ENCODE data around the gene KRT6A. TPM values are rescaled to one million over a fixed set of nuclear protein-coding genes. Genes with fewer than 3 reads are reported as not detected.

The KRT6A gene
- total and polyA plus RNA-seq, 2 of the 8 experiments (the other 6 are each of a cell fraction or from before 2014, with no cell fraction given): 0.11 TPM; not detected in 1

Other genes starting within 250 kb of the KRT6A start
- 0.15 TPM in 1 of 2 replicates, not detected in the other for gene KRT86, start 218.6 kb downstream of the KRT6A start, total RNA-seq (2021; fragmentation: NEBNext Ultra II Directional; extraction: Animal tissue kit (Norgen Biotek cat#: 25700))
- gene KRT86, start 218.6 kb downstream of the KRT6A start, polyA plus RNA-seq (2011; rRNA removed): 0.09 and 0.12 TPM in 2 replicates
- gene KRT81, start 201.7 kb downstream of the KRT6A start, total RNA-seq (2021; fragmentation: NEBNext Ultra II Directional; extraction: Animal tissue kit (Norgen Biotek cat#: 25700)): not detected in 2 replicates
- not detected in 2 replicates for gene KRT81, start 201.7 kb downstream of the KRT6A start, polyA plus RNA-seq (2011; rRNA removed)
- not detected in 2 replicates for gene KRT83, start 171.9 kb downstream of the KRT6A start, total RNA-seq (2021; fragmentation: NEBNext Ultra II Directional; extraction: Animal tissue kit (Norgen Biotek cat#: 25700))
- not detected in 2 replicates for gene KRT83, start 171.9 kb downstream of the KRT6A start, polyA plus RNA-seq (2011; rRNA removed)
- gene KRT85, start 125.8 kb downstream of the KRT6A start, total RNA-seq (2021; fragmentation: NEBNext Ultra II Directional; extraction: Animal tissue kit (Norgen Biotek cat#: 25700)): not detected in 2 replicates
- not detected in 2 replicates for gene KRT85, start 125.8 kb downstream of the KRT6A start, polyA plus RNA-seq (2011; rRNA removed)
- not detected in 2 replicates for gene KRT84, start 107.6 kb downstream of the KRT6A start, total RNA-seq (2021; fragmentation: NEBNext Ultra II Directional; extraction: Animal tissue kit (Norgen Biotek cat#: 25700))
- not detected in 2 replicates for gene KRT84, start 107.6 kb downstream of the KRT6A start, polyA plus RNA-seq (2011; rRNA removed)
- not detected in 2 replicates for gene KRT82, start 86.9 kb downstream of the KRT6A start, total RNA-seq (2021; fragmentation: NEBNext Ultra II Directional; extraction: Animal tissue kit (Norgen Biotek cat#: 25700))
- gene KRT82, start 86.9 kb downstream of the KRT6A start, polyA plus RNA-seq (2011; rRNA removed): not detected in 2 replicates
- not detected in 2 replicates for gene KRT75, start 58.9 kb downstream of the KRT6A start, total RNA-seq (2021; fragmentation: NEBNext Ultra II Directional; extraction: Animal tissue kit (Norgen Biotek cat#: 25700))
- not detected in 2 replicates for gene KRT75, start 58.9 kb downstream of the KRT6A start, polyA plus RNA-seq (2011; rRNA removed)
- gene KRT6B, start 41.1 kb downstream of the KRT6A start, total RNA-seq (2021; fragmentation: NEBNext Ultra II Directional; extraction: Animal tissue kit (Norgen Biotek cat#: 25700)): not detected in 2 replicates
- not detected in 2 replicates for gene KRT6B, start 41.1 kb downstream of the KRT6A start, polyA plus RNA-seq (2011; rRNA removed)
- gene KRT6C, start 19.5 kb downstream of the KRT6A start, total RNA-seq (2021; fragmentation: NEBNext Ultra II Directional; extraction: Animal tissue kit (Norgen Biotek cat#: 25700)): not detected in 2 replicates
- not detected in 2 replicates for gene KRT6C, start 19.5 kb downstream of the KRT6A start, polyA plus RNA-seq (2011; rRNA removed)
- gene KRT5, start 27.1 kb upstream of the KRT6A start, total RNA-seq (2021; fragmentation: NEBNext Ultra II Directional; extraction: Animal tissue kit (Norgen Biotek cat#: 25700)): not detected in 2 replicates
- 0.18 and 0.33 TPM in 2 replicates for gene KRT5, start 27.1 kb upstream of the KRT6A start, polyA plus RNA-seq (2011; rRNA removed)
- gene KRT71, start 59.9 kb upstream of the KRT6A start, total RNA-seq (2021; fragmentation: NEBNext Ultra II Directional; extraction: Animal tissue kit (Norgen Biotek cat#: 25700)): not detected in 2 replicates
- gene KRT71, start 59.9 kb upstream of the KRT6A start, polyA plus RNA-seq (2011; rRNA removed): not detected in 2 replicates
- gene KRT74, start 80.6 kb upstream of the KRT6A start, total RNA-seq (2021; fragmentation: NEBNext Ultra II Directional; extraction: Animal tissue kit (Norgen Biotek cat#: 25700)): not detected in 2 replicates
- not detected in 2 replicates for gene KRT74, start 80.6 kb upstream of the KRT6A start, polyA plus RNA-seq (2011; rRNA removed)
- gene KRT72, start 108.2 kb upstream of the KRT6A start, total RNA-seq (2021; fragmentation: NEBNext Ultra II Directional; extraction: Animal tissue kit (Norgen Biotek cat#: 25700)): not detected in 2 replicates
- gene KRT72, start 108.2 kb upstream of the KRT6A start, polyA plus RNA-seq (2011; rRNA removed): not detected in 2 replicates
- gene KRT73, start 125.3 kb upstream of the KRT6A start, total RNA-seq (2021; fragmentation: NEBNext Ultra II Directional; extraction: Animal tissue kit (Norgen Biotek cat#: 25700)): not detected in 2 replicates
- gene KRT73, start 125.3 kb upstream of the KRT6A start, polyA plus RNA-seq (2011; rRNA removed): not detected in 2 replicates
- not detected in 2 replicates for gene KRT2, start 159.0 kb upstream of the KRT6A start, total RNA-seq (2021; fragmentation: NEBNext Ultra II Directional; extraction: Animal tissue kit (Norgen Biotek cat#: 25700))
- not detected in 2 replicates for gene KRT2, start 159.0 kb upstream of the KRT6A start, polyA plus RNA-seq (2011; rRNA removed)
- gene KRT1, start 187.2 kb upstream of the KRT6A start, total RNA-seq (2021; fragmentation: NEBNext Ultra II Directional; extraction: Animal tissue kit (Norgen Biotek cat#: 25700)): not detected in 2 replicates
- not detected in 2 replicates for gene KRT1, start 187.2 kb upstream of the KRT6A start, polyA plus RNA-seq (2011; rRNA removed)
- gene KRT77, start 210.3 kb upstream of the KRT6A start, total RNA-seq (2021; fragmentation: NEBNext Ultra II Directional; extraction: Animal tissue kit (Norgen Biotek cat#: 25700)): 0.10 TPM in 1 of 2 replicates, not detected in the other
- 0.02 TPM in 2 replicates for gene KRT77, start 210.3 kb upstream of the KRT6A start, polyA plus RNA-seq (2011; rRNA removed)